K562 (cell line): ENCODE results near the gene MAN1A1. TPM values are rescaled to one million over a fixed set of nuclear protein-coding genes. Genes with fewer than 3 reads are reported as not detected.
A peak's percentile ranks its signal among the peaks of the same experiment; 100 is the strongest.

Source experiments
- ARID1B ChIP-seq: fragments of 450-650 bp; IDR thresholded peaks from 2 replicates; pipeline ENCODE4 v1.6.1; 2016; ENCODE audit warnings: antibody characterized with exemption, mild to moderate bottlenecking, inconsistent platforms
- CREB1 ChIP-seq, 2 experiments: sonication (generic) in 1 of 2; formaldehyde crosslinking in 1 of 2; IDR thresholded peaks; 2 replicates each; pipeline versions ENCODE4 v1.6.1 to v1.8.0; 2012 to 2022; ENCODE audit warnings: inconsistent platforms in 1 of 2, mild to moderate bottlenecking in 1 of 2, missing genetic modification reagents in 1 of 2, moderate library complexity in 1 of 2
- FOXK2 ChIP-seq, 2 experiments: fragments of 450-650 bp; IDR thresholded peaks in 1 of 2; conservative IDR thresholded peaks in 1 of 2; 2 replicates each; pipeline ENCODE4 v1.6.1; 2016; ENCODE audit warnings: low read depth in 2 of 2, mild to moderate bottlenecking in 1 of 2
- HDGF ChIP-seq: fragments of 450-650 bp; IDR thresholded peaks from 2 replicates; pipeline ENCODE4 v1.6.1; 2016
- HNRNPK ChIP-seq: fragments of 200-400 bp; formaldehyde crosslinking; IDR thresholded peaks from one replicate; pipeline ENCODE4 v1.6.1; 2018; ENCODE audit warnings: mild to moderate bottlenecking, low read depth, low read length; ENCODE audit not compliant: poor library complexity, severe bottlenecking
- MCM3 ChIP-seq: fragments of 450-650 bp; IDR thresholded peaks from 2 replicates; pipeline ENCODE4 v1.6.1; 2016
- SMARCA5 ChIP-seq: fragments of 450-650 bp; IDR thresholded peaks from 2 replicates; pipeline ENCODE4 v1.6.1; 2016
- SNIP1 ChIP-seq: fragments of 450-650 bp; IDR thresholded peaks from 2 replicates; pipeline ENCODE4 v1.7.1; 2017; ENCODE audit warnings: low read depth, mild to moderate bottlenecking
- ZBTB7A ChIP-seq: IDR thresholded peaks from 2 replicates; pipeline ENCODE4 v1.6.1; 2011; ENCODE audit warnings: low read depth, mild to moderate bottlenecking, low read length, moderate library complexity, borderline replicate concordance; ENCODE audit not compliant: control insufficient read depth
- ZFX ChIP-seq: sonication (generic); formaldehyde crosslinking; IDR thresholded peaks from 2 replicates; pipeline ENCODE4 v1.8.0; 2022; ENCODE audit warnings: mild to moderate bottlenecking, missing genetic modification reagents, moderate library complexity
- ZNF24 ChIP-seq: fragments of 450-650 bp; IDR thresholded peaks from 2 replicates; pipeline ENCODE4 v1.6.1; 2016
- ZNF324 ChIP-seq: fragments of 250-450 bp; sonication (Bioruptor Pico); IDR thresholded peaks from 2 replicates; pipeline ENCODE4 v1.4.0; 2020; ENCODE audit warnings: mild to moderate bottlenecking
- ZNF347 ChIP-seq: fragments of 450-650 bp; formaldehyde crosslinking; IDR thresholded peaks from 2 replicates; pipeline ENCODE4 v1.4.0; 2020; ENCODE audit warnings: low read depth, mild to moderate bottlenecking, moderate library complexity
- ZNF76 ChIP-seq: fragments of 250-450 bp; sonication (Bioruptor Pico); IDR thresholded peaks from 2 replicates; pipeline ENCODE4 v1.4.0; 2020; ENCODE audit warnings: mild to moderate bottlenecking, moderate library complexity, borderline replicate concordance
- polyA plus RNA-seq, 8 experiments: library from polyadenylated mRNA; depleted of rRNA in 4 of 8; stranded (reverse) in 5 of 8; unstranded in 3 of 8; fragments of >200 nt; fragmentation: Nextera tagmentation in 2 of 8; fragmentation: Illumina TruSeq in 1 of 8; extraction: Ambion mirVana in 2 of 8; extraction: Trizol in 1 of 8; gene quantifications; 2 replicates each; pipeline versions ENCODE4 v1.2.1 to v1.2.3, GENCODE V29; 2011 to 2014; ENCODE audit warnings: inconsistent platforms in 1 of 8, missing spikeins in 1 of 8
- total RNA-seq, 7 experiments: library from RNA; depleted of rRNA in 6 of 7; stranded (reverse); fragments of >200 nt in 6 of 7; fragmentation: Illumina TruSeq in 2 of 7; extraction: Trizol in 2 of 7; gene quantifications; 2 replicates each; pipeline versions ENCODE4 v1.2.1 to v1.2.3, GENCODE V29; 2011 to 2021; ENCODE audit warnings: low replicate concordance in 1 of 7
- TF ChIP-seq, protein P1 (sequence below): fragments of 200-800 bp; sonication (Bioruptor generic); IDR thresholded peaks from 2 replicates; pipeline ENCODE4 v1.6.1; 2016; ENCODE audit warnings: missing genetic modification characterization, missing compliant biosample characterization
- TF ChIP-seq, protein P2 (sequence below), 2 experiments: fragments of 200-800 bp in 1 of 2; sonication (Bioruptor generic) in 1 of 2; sonication (generic) in 1 of 2; formaldehyde crosslinking in 1 of 2; IDR thresholded peaks in 1 of 2; conservative IDR thresholded peaks in 1 of 2; 2 replicates each; pipeline versions ENCODE4 v1.5.0 to v1.6.1; 2016 to 2020; ENCODE audit warnings: missing compliant biosample characterization in 1 of 2, missing genetic modification characterization in 1 of 2, missing genetic modification reagents in 1 of 2
- TF ChIP-seq, protein P3 (sequence below): fragments of 250-450 bp; sonication (Bioruptor Pico); IDR thresholded peaks from 2 replicates; pipeline ENCODE4 v1.4.0; 2020; ENCODE audit warnings: mild to moderate bottlenecking, moderate library complexity, borderline replicate concordance
- TF ChIP-seq, protein P4 (sequence below): fragments of 450-650 bp; formaldehyde crosslinking; conservative IDR thresholded peaks from 2 replicates; pipeline ENCODE4 v1.4.0; 2022; ENCODE audit warnings: mild to moderate bottlenecking, missing genetic modification characterization

The MAN1A1 gene
- total and polyA plus RNA-seq, 9 of the 15 experiments (the other 6 are each of a cell fraction or from before 2014, with no cell fraction given): 24.5 to 78.4 (median 59.7) TPM

DNA sequence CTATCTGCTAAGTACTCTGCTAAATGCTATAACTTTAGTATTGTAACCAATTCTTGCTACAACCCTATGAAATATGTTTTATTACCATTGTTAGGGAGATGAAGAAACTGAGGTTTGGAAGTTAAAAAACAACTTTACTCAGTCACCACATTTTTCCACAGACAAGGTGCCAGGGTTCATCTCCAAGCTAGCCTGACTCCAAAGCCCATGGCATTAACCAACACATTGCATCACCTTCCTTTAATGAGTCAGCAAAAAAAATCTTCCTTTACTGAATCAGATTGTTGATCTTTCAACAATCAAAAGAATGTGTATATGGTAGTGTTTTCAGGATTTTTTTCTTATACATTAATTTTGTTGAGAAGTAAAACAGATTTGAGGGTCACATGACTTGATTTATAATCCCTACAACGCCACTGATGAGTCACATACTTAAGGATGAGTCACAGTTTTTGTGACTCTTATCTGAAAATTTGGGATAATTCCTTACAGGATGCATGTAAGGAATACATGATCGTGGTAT lies 41.5 kb downstream of the MAN1A1 start (continued):
- TF ChIP-seq, protein P1, sequence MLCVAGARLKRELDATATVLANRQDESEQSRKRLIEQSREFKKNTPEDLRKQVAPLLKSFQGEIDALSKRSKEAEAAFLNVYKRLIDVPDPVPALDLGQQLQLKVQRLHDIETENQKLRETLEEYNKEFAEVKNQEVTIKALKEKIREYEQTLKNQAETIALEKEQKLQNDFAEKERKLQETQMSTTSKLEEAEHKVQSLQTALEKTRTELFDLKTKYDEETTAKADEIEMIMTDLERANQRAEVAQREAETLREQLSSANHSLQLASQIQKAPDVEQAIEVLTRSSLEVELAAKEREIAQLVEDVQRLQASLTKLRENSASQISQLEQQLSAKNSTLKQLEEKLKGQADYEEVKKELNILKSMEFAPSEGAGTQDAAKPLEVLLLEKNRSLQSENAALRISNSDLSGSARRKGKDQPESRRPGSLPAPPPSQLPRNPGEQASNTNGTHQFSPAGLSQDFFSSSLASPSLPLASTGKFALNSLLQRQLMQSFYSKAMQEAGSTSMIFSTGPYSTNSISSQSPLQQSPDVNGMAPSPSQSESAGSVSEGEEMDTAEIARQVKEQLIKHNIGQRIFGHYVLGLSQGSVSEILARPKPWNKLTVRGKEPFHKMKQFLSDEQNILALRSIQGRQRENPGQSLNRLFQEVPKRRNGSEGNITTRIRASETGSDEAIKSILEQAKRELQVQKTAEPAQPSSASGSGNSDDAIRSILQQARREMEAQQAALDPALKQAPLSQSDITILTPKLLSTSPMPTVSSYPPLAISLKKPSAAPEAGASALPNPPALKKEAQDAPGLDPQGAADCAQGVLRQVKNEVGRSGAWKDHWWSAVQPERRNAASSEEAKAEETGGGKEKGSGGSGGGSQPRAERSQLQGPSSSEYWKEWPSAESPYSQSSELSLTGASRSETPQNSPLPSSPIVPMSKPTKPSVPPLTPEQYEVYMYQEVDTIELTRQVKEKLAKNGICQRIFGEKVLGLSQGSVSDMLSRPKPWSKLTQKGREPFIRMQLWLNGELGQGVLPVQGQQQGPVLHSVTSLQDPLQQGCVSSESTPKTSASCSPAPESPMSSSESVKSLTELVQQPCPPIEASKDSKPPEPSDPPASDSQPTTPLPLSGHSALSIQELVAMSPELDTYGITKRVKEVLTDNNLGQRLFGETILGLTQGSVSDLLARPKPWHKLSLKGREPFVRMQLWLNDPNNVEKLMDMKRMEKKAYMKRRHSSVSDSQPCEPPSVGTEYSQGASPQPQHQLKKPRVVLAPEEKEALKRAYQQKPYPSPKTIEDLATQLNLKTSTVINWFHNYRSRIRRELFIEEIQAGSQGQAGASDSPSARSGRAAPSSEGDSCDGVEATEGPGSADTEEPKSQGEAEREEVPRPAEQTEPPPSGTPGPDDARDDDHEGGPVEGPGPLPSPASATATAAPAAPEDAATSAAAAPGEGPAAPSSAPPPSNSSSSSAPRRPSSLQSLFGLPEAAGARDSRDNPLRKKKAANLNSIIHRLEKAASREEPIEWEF (CRISPR knock-in tag): no peak
- peak; percentile 40 to 42; a peak in 2 of 4 replicates for TF ChIP-seq FOXK2 (conservative IDR thresholded peaks at IDR 0.05 in 1 of 2, IDR thresholded peaks at IDR 0.05 in 1 of 2; ENCODE audit: low read depth in 2 of 2)
- TF ChIP-seq MCM3: no peak
- peak; percentile 28; the same call in 1 of the 2 replicates for TF ChIP-seq CREB1 (IDR thresholded peaks at IDR 0.05)
- no peak for TF ChIP-seq CREB1 (CRISPR knock-in tag; IDR thresholded peaks at IDR 0.05)
- TF ChIP-seq, protein P2, sequence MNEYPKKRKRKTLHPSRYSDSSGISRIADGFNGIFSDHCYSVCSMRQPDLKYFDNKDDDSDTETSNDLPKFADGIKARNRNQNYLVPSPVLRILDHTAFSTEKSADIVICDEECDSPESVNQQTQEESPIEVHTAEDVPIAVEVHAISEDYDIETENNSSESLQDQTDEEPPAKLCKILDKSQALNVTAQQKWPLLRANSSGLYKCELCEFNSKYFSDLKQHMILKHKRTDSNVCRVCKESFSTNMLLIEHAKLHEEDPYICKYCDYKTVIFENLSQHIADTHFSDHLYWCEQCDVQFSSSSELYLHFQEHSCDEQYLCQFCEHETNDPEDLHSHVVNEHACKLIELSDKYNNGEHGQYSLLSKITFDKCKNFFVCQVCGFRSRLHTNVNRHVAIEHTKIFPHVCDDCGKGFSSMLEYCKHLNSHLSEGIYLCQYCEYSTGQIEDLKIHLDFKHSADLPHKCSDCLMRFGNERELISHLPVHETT (CRISPR knock-in tag; conservative IDR thresholded peaks at IDR 0.05 in 1 of 2, IDR thresholded peaks at IDR 0.05 in 1 of 2): peak in 1 of 2 experiments; percentile 80; a peak in 2 of 4 replicates
- TF ChIP-seq ZNF347 (CRISPR knock-in tag): no peak
- TF ChIP-seq HNRNPK: no peak
- TF ChIP-seq SMARCA5: no peak
- TF ChIP-seq HDGF: no peak
- no peak for TF ChIP-seq ZNF76 (CRISPR knock-in tag)
- TF ChIP-seq, protein P3, sequence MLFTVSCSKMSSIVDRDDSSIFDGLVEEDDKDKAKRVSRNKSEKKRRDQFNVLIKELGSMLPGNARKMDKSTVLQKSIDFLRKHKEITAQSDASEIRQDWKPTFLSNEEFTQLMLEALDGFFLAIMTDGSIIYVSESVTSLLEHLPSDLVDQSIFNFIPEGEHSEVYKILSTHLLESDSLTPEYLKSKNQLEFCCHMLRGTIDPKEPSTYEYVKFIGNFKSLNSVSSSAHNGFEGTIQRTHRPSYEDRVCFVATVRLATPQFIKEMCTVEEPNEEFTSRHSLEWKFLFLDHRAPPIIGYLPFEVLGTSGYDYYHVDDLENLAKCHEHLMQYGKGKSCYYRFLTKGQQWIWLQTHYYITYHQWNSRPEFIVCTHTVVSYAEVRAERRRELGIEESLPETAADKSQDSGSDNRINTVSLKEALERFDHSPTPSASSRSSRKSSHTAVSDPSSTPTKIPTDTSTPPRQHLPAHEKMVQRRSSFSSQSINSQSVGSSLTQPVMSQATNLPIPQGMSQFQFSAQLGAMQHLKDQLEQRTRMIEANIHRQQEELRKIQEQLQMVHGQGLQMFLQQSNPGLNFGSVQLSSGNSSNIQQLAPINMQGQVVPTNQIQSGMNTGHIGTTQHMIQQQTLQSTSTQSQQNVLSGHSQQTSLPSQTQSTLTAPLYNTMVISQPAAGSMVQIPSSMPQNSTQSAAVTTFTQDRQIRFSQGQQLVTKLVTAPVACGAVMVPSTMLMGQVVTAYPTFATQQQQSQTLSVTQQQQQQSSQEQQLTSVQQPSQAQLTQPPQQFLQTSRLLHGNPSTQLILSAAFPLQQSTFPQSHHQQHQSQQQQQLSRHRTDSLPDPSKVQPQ (CRISPR knock-in tag): no peak
- TF ChIP-seq ZFX (CRISPR knock-in tag): no peak
- no peak for TF ChIP-seq ZNF24
- no peak for TF ChIP-seq SNIP1
- peak; percentile 93 for TF ChIP-seq ARID1B
- no peak for TF ChIP-seq ZBTB7A
- TF ChIP-seq ZNF324 (CRISPR knock-in tag): no peak; the same call in 1 of the 2 replicates
- TF ChIP-seq, protein P4, sequence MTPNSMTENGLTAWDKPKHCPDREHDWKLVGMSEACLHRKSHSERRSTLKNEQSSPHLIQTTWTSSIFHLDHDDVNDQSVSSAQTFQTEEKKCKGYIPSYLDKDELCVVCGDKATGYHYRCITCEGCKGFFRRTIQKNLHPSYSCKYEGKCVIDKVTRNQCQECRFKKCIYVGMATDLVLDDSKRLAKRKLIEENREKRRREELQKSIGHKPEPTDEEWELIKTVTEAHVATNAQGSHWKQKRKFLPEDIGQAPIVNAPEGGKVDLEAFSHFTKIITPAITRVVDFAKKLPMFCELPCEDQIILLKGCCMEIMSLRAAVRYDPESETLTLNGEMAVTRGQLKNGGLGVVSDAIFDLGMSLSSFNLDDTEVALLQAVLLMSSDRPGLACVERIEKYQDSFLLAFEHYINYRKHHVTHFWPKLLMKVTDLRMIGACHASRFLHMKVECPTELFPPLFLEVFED: no peak
